ENCODE results near the gene CAB39L. TPM values are rescaled to one million over a fixed set of nuclear protein-coding genes. Genes with fewer than 3 reads are reported as not detected.

Gene CAB39L
- total RNA-seq, 3 donors from 2014 or later (not counting 1 experiment from before 2014, with no cell fraction given) = 4.4 to 6.5 (median 6.0) TPM

DNA sequence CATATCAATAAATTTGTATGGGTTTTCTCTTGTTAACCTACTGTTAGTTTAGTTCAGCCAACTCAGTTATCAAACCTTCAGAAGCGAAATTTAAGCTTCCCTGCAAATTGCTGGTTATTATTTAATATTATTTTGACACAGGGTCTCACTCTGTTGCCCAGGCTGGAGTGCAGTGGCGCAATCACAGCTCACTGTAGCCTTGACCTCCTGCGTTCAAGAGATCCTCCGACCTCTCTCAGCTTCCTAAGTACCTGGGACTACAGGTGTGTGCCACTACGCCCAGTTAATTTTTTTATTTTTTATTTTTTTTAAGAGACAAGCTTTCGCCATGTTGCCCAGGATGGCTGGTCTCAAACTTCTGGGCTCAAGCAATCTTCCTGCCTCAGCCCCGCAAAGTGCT lies 6.2 kb downstream of the CAB39L start:
- ATAC-seq = no peak

GRCh38 chr13:49436890-49437289 lies 7.0 kb downstream of the CAB39L start:
- H3K9me3 Mint-ChIP-seq = no peaks in the 10 kb centered on the region
- WGBS (ENCODE audit: insufficient coverage) = 72% methylated on average over 3 of the region's 3 CpGs
- Histone ChIP-seq H3K4me1 (ENCODE audit: control insufficient read depth, insufficient read depth, low read length) (no peaks in the 10 kb centered on the region), H3K36me3 (ENCODE audit: control insufficient read depth, insufficient read depth, low read length) (peaks cover 12% of the 10 kb centered on the region), H3K4me3 (ENCODE audit: low read length) (no peak overlapping the region), H3K9me3 (ENCODE audit: control insufficient read depth, insufficient read depth, low read length) (no peaks in the 10 kb centered on the region), H3K27ac (ENCODE audit: low read length) (no peak overlapping the region), H3K27me3 (ENCODE audit: control insufficient read depth, insufficient read depth, low read length) (no peaks in the 10 kb centered on the region)
- H3K27me3 Mint-ChIP-seq (ENCODE audit: low read depth in 2 of 2) = no peaks in the 10 kb centered on the region
- no peak overlapping the region for H3K4me3 Mint-ChIP-seq
- H3K4me1 Mint-ChIP-seq = no peaks in the 10 kb centered on the region
- intact Hi-C loops (cut with micrococcal nuclease) = no loop called here
- ATAC-seq (no peak), DNase-seq (peak in 1 of 2 donors; percentile 20)
- no peak overlapping the region for H3K27ac Mint-ChIP-seq
- H3K36me3 Mint-ChIP-seq = peaks cover 8% of the 10 kb centered on the region
- TF ChIP-seq CTCF (IDR thresholded peaks at IDR 0.05) = no peak

More for the DNA sequence above, 6.2 kb downstream of the CAB39L start:
- no peak for TF ChIP-seq CTCF (IDR thresholded peaks at IDR 0.05)
- Mint-ChIP-seq H3K4me1 (peaks cover 0 to under 1% of the 10 kb centered on the region in 2 donors), H3K36me3 (peaks cover 8% of the 10 kb centered on the region), H3K27me3 (ENCODE audit: low read depth in 2 of 2) (no peaks in the 10 kb centered on the region), H3K27ac (no peak overlapping the region), H3K4me3 (no peak overlapping the region), H3K9me3 (no peaks in the 10 kb centered on the region)
- Histone ChIP-seq H3K4me3 (ENCODE audit: low read length) (no peak overlapping the region), H3K36me3 (ENCODE audit: control insufficient read depth, insufficient read depth, low read length) (peaks cover 7% of the 10 kb centered on the region), H3K9me3 (ENCODE audit: control insufficient read depth, insufficient read depth, low read length) (no peaks in the 10 kb centered on the region), H3K4me1 (ENCODE audit: control insufficient read depth, insufficient read depth, low read length) (no peaks in the 10 kb centered on the region), H3K27ac (ENCODE audit: low read length) (no peak overlapping the region), H3K27me3 (ENCODE audit: control insufficient read depth, insufficient read depth, low read length) (no peaks in the 10 kb centered on the region)
- intact Hi-C loops (cut with micrococcal nuclease) = no loop called here
- no peak for DNase-seq
- 98% methylated on average over 6 of the region's 7 CpGs for WGBS (ENCODE audit: insufficient coverage)

DNA sequence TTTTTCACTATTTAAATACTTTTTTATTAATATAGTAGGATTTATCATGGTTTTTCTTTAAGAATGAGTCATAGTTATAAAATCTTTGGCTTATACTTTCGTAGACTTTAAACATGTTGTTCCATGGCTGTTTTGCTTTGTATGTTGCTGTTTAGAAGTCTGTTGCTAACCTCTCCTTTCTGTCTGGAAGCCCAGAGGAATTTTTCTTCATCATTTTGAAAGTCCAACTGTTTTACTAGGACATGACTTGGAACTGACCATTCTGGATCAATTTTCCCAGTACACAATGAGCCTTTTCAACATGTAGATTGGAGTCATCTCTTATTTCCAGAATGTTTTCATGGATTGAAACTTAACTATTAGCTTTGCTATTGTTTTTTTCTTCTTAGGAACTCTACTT lies 7.9 kb downstream of the CAB39L start:
- Mint-ChIP-seq H3K4me3 (no peak overlapping the region), H3K27ac (no peak overlapping the region), H3K9me3 (no peaks in the 10 kb centered on the region), H3K4me1 (no peaks in the 10 kb centered on the region), H3K36me3 (peaks cover 8% of the 10 kb centered on the region), H3K27me3 (ENCODE audit: low read depth in 2 of 2) (no peaks in the 10 kb centered on the region)
- Histone ChIP-seq H3K4me3 (ENCODE audit: low read length) (no peak overlapping the region), H3K36me3 (ENCODE audit: control insufficient read depth, insufficient read depth, low read length) (peaks cover 12% of the 10 kb centered on the region), H3K4me1 (ENCODE audit: control insufficient read depth, insufficient read depth, low read length) (no peaks in the 10 kb centered on the region), H3K9me3 (ENCODE audit: control insufficient read depth, insufficient read depth, low read length) (no peaks in the 10 kb centered on the region), H3K27ac (ENCODE audit: low read length) (no peak overlapping the region), H3K27me3 (ENCODE audit: control insufficient read depth, insufficient read depth, low read length) (no peaks in the 10 kb centered on the region)
- intact Hi-C loops (cut with micrococcal nuclease) = no loop called here
- WGBS (ENCODE audit: insufficient coverage) = 100% methylated on average over 1 of the region's 1 CpG
- ATAC-seq (no peak), DNase-seq (no peak)
- no peak for TF ChIP-seq CTCF (IDR thresholded peaks at IDR 0.05)

DNA sequence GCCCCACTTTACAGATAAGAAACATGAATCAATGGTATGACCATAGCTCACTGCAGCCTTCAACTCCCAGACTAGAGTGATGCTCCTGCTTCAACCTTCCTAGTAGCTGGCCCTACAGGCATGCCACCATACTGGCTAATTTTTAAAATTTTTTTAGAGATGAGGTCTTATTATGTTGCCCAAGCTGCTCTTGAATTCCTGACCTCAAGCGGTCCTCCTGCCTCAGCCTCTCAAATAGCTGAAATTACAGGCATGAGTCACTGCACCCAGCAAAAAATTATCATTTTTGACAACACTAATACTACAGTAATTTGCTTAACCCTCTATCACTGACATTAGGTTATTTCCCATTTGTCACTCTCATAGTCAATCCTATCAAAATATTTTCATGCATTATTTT lies 14.7 kb downstream of the CAB39L start:
- Histone ChIP-seq H3K4me1 (ENCODE audit: control insufficient read depth, insufficient read depth, low read length) (no peaks in the 10 kb centered on the region), H3K9me3 (ENCODE audit: control insufficient read depth, insufficient read depth, low read length) (no peaks in the 10 kb centered on the region), H3K27me3 (ENCODE audit: control insufficient read depth, insufficient read depth, low read length) (no peaks in the 10 kb centered on the region), H3K36me3 (ENCODE audit: control insufficient read depth, insufficient read depth, low read length) (peaks cover 15% of the 10 kb centered on the region), H3K4me3 (ENCODE audit: low read length) (no peak overlapping the region), H3K27ac (ENCODE audit: low read length) (no peak overlapping the region)
- ATAC-seq = no peak
- DNase-seq = no peak
- WGBS (ENCODE audit: insufficient coverage) = 100% methylated on average over 1 of the region's 1 CpG
- peaks cover 6% of the 10 kb centered on the region for H3K36me3 Mint-ChIP-seq
- no peaks in the 10 kb centered on the region for H3K4me1 Mint-ChIP-seq
- intact Hi-C loops (cut with micrococcal nuclease) = no loop called here
- no peak overlapping the region for H3K27ac Mint-ChIP-seq
- H3K4me3 Mint-ChIP-seq = no peak overlapping the region
- H3K9me3 Mint-ChIP-seq = no peaks in the 10 kb centered on the region
- no peak for TF ChIP-seq CTCF (IDR thresholded peaks at IDR 0.05)
- no peaks in the 10 kb centered on the region for H3K27me3 Mint-ChIP-seq (ENCODE audit: low read depth in 2 of 2)

Data from natural killer cell (primary cell).